Naive thymus-derived CD4-positive, alpha-beta T cell (primary cell): Measurements from ENCODE around the gene FAM83G. TPM values are rescaled to one million over a fixed set of nuclear protein-coding genes. Genes with fewer than 3 reads are reported as not detected.

Source experiments
- ATAC-seq: fragments of 150-1000 bp; cut with Tn5 transposase; 2 replicates; pipeline ENCODE4 v1.10.0; 2021; ENCODE audit warnings: mild to moderate bottlenecking, moderate library complexity
- CTCF ChIA-PET: fragments of 350-600 bp; sonication (Branson Sonifier 250); formaldehyde crosslinking; loops from one replicate; lab custom pipeline; 2021; ENCODE audit warnings: antibody characterized with exemption; lab: Charles Lee
- POLR2A ChIA-PET: fragments of 350-600 bp; sonication (Branson Sonifier 250); formaldehyde crosslinking; loops from one replicate; lab custom pipeline; 2021; ENCODE audit warnings: antibody characterized with exemption, inconsistent platforms; lab: Charles Lee
- DNase-seq, 9 donors: peaks; one replicate each; pipeline versions ENCODE4 v3.0.0 to v3.0.0-alpha.2; 2020 to 2022; ENCODE audit warnings: mixed read lengths in 1 of 9
- H3K27ac ChIP-seq: one replicate; pipeline ENCODE4 v1.7.0; 2013; ENCODE audit warnings: mild to moderate bottlenecking, low read depth, low read length, moderate library complexity
- H3K27me3 ChIP-seq, 2 donors: one replicate each; pipeline ENCODE4 v1.7.0; 2013; ENCODE audit warnings: low read length in 2 of 2, mild to moderate bottlenecking in 2 of 2, moderate library complexity in 2 of 2; ENCODE audit not compliant: control insufficient read depth in 2 of 2, insufficient read depth in 2 of 2
- H3K36me3 ChIP-seq, 3 experiments: 1 replicate in 2 of 3; 2 replicates in 1 of 3; pipeline ENCODE4 v1.7.0; 2013; ENCODE audit warnings: low read length in 3 of 3, mild to moderate bottlenecking in 3 of 3, moderate library complexity in 1 of 3; ENCODE audit not compliant: insufficient read depth in 3 of 3, control insufficient read depth in 2 of 3
- H3K4me1 ChIP-seq, 2 donors: one replicate each; pipeline ENCODE4 v1.7.0; 2013; ENCODE audit warnings: low read length in 2 of 2, mild to moderate bottlenecking in 2 of 2, moderate library complexity in 1 of 2; ENCODE audit not compliant: control insufficient read depth in 2 of 2, insufficient read depth in 2 of 2
- H3K4me3 ChIP-seq: 2 replicates; pipeline ENCODE4 v1.7.0; 2013; ENCODE audit warnings: mild to moderate bottlenecking, low read length
- H3K9me3 ChIP-seq, 3 experiments: 1 replicate in 2 of 3; 2 replicates in 1 of 3; pipeline ENCODE4 v1.7.0; 2013; ENCODE audit warnings: low read length in 3 of 3; ENCODE audit not compliant: control insufficient read depth in 2 of 3
- H3K27ac Mint-ChIP-seq, 9 donors: one replicate each; pipeline ENCODE4 v1.8.0; 2020 to 2022; ENCODE audit warnings: mixed read lengths in 9 of 9, mild to moderate bottlenecking in 8 of 9, moderate library complexity in 5 of 9, inconsistent platforms in 2 of 9
- H3K27me3 Mint-ChIP-seq, 5 donors: one replicate each; pipeline ENCODE4 v1.8.0; 2021 to 2022; ENCODE audit warnings: mixed read lengths in 5 of 5, mild to moderate bottlenecking in 1 of 5
- H3K36me3 Mint-ChIP-seq, 5 donors: one replicate each; pipeline ENCODE4 v1.8.0; 2020 to 2022; ENCODE audit warnings: mixed read lengths in 5 of 5, mild to moderate bottlenecking in 3 of 5, inconsistent platforms in 1 of 5
- H3K4me1 Mint-ChIP-seq, 7 donors: one replicate each; pipeline ENCODE4 v1.8.0; 2020 to 2022; ENCODE audit warnings: mixed read lengths in 7 of 7, mild to moderate bottlenecking in 3 of 7, inconsistent platforms in 1 of 7
- H3K4me3 Mint-ChIP-seq, 10 donors: one replicate each; pipeline ENCODE4 v1.8.0; 2020 to 2022; ENCODE audit warnings: mild to moderate bottlenecking in 10 of 10, mixed read lengths in 10 of 10, moderate library complexity in 6 of 10, inconsistent platforms in 2 of 10
- H3K9me3 Mint-ChIP-seq, 11 donors: one replicate each; pipeline ENCODE4 v1.8.0; 2020 to 2022; ENCODE audit warnings: mixed read lengths in 11 of 11, mild to moderate bottlenecking in 4 of 11, inconsistent platforms in 1 of 11, moderate library complexity in 1 of 11
- intact Hi-C, 2 donors: fragments of 100-400 bp; cut with micrococcal nuclease; formaldehyde crosslinking; loops; one replicate each; pipeline ENCODE4 v1.15.1; 2023
- polyA plus RNA-seq, 2 donors: library from polyadenylated mRNA; unstranded; fragments of 300-500 nt; fragmentation: Illumina TruSeq; gene quantifications; one replicate each; pipeline ENCODE4 v1.2.3, GENCODE V29; 2021
- total RNA-seq, 6 experiments: library from RNA in 5 of 6; stranded (reverse) in 5 of 6; gene quantifications; 1 replicate in 5 of 6; 2 replicates in 1 of 6; pipeline ENCODE4 v1.2.3 and lab custom pipeline; 2021 to 2026

FAM83G gene
- total and polyA plus RNA-seq, 7 experiments from 2014 or later: 1.6 to 9.1 (median 4.0) TPM

GRCh38 chr17:18948476-18949006 is 56.0 kb downstream of the FAM83G start:
- H3K36me3 Mint-ChIP-seq: no peaks in the 10 kb centered on the region
- H3K27me3 ChIP-seq: no peaks in the 10 kb centered on the region
- intact Hi-C loops: no loop called here
- peaks cover 0 to 2% (median 0%) of the 10 kb centered on the region in 11 donors for H3K9me3 Mint-ChIP-seq
- H3K4me3 Mint-ChIP-seq: no peak overlapping the region
- CTCF ChIA-PET: interaction anchor here (2.6 kb wide), 1 partner anchor 11 kb away, joined by 14 read pairs; no protein-coding TSS in a partner anchor
- no peak overlapping the region for H3K4me3 ChIP-seq
- ATAC-seq (no peak), DNase-seq (no peak)
- POLR2A ChIA-PET: interaction anchor here (0.6 kb wide), 1 partner anchor 70 kb away, joined by 3 read pairs; no protein-coding TSS in a partner anchor
- H3K36me3 ChIP-seq: no peaks in the 10 kb centered on the region
- peaks cover 2 to 41% (median 13%) of the 10 kb centered on the region in 7 donors for H3K4me1 Mint-ChIP-seq
- no peak overlapping the region for H3K27ac Mint-ChIP-seq
- no peaks in the 10 kb centered on the region for H3K9me3 ChIP-seq
- peaks cover 0 to 31% (median 0%) of the 10 kb centered on the region in 5 donors for H3K27me3 Mint-ChIP-seq
- no peak overlapping the region for H3K27ac ChIP-seq
- peaks cover 0 to 3% of the 10 kb centered on the region in 2 donors for H3K4me1 ChIP-seq

DNA sequence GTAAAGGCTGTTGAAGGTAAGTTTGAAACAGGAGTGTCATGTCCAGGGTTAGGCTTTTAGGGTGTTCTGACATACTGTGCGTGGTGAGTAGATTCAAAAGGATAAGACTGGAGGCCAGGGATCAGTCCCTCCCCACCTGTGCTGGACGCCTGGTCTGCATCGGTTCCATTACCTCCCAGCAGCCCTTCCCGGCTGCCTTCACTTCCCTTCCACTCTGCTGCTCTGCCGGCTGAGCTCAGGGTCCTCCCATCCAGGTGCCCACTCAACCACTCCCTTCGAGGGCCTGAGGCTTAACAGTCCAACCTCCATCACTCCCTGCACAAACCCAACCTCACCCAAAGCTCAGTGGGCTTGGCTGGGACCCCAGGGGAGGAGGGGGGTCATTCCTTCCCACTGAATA is 56.7 kb downstream of the FAM83G start:
- no peaks in the 10 kb centered on the region for H3K36me3 ChIP-seq
- no peaks in the 10 kb centered on the region for H3K27me3 ChIP-seq
- H3K4me3 Mint-ChIP-seq: no peak overlapping the region
- DNase-seq (no peak), ATAC-seq (no peak)
- no peaks in the 10 kb centered on the region for H3K36me3 Mint-ChIP-seq
- no peaks in the 10 kb centered on the region for H3K4me1 ChIP-seq
- H3K27me3 Mint-ChIP-seq: peaks cover 0 to 31% (median 0%) of the 10 kb centered on the region in 5 donors
- H3K9me3 ChIP-seq: no peaks in the 10 kb centered on the region
- H3K27ac Mint-ChIP-seq: peak overlapping the region in 1 of 9 donors; percentile 59
- H3K4me3 ChIP-seq: no peak overlapping the region
- H3K27ac ChIP-seq: no peak overlapping the region
- CTCF ChIA-PET: interaction anchor here (2.6 kb wide), 1 partner anchor 12 kb away, joined by 14 read pairs; no protein-coding TSS in a partner anchor
- intact Hi-C loops: no loop called here
- POLR2A ChIA-PET: interaction anchor here (0.6 kb wide), 1 partner anchor 71 kb away, joined by 3 read pairs; no protein-coding TSS in a partner anchor
- H3K4me1 Mint-ChIP-seq: peaks cover 2 to 38% (median 13%) of the 10 kb centered on the region in 7 donors
- H3K9me3 Mint-ChIP-seq: peaks cover 0 to 2% (median 0%) of the 10 kb centered on the region in 11 donors

GRCh38 chr17:18946536-18946935 is 58.0 kb downstream of the FAM83G start:
- H3K9me3 Mint-ChIP-seq: peaks cover 0 to 2% (median 0%) of the 10 kb centered on the region in 11 donors
- POLR2A ChIA-PET: no interaction called here
- ATAC-seq (no peak), DNase-seq (no peak)
- Histone ChIP-seq H3K4me3 (no peak overlapping the region), H3K36me3 (no peaks in the 10 kb centered on the region), H3K27me3 (no peaks in the 10 kb centered on the region), H3K9me3 (no peaks in the 10 kb centered on the region), H3K4me1 (no peaks in the 10 kb centered on the region), H3K27ac (no peak overlapping the region)
- CTCF ChIA-PET: no interaction called here
- peak overlapping the region in 1 of 9 donors; percentile 48 for H3K27ac Mint-ChIP-seq
- peaks cover 0 to 38% (median 13%) of the 10 kb centered on the region in 7 donors for H3K4me1 Mint-ChIP-seq
- peaks cover 0 to 38% (median 0%) of the 10 kb centered on the region in 5 donors for H3K27me3 Mint-ChIP-seq
- H3K36me3 Mint-ChIP-seq: no peaks in the 10 kb centered on the region
- H3K4me3 Mint-ChIP-seq: no peak overlapping the region
- intact Hi-C loops: no loop called here

DNA sequence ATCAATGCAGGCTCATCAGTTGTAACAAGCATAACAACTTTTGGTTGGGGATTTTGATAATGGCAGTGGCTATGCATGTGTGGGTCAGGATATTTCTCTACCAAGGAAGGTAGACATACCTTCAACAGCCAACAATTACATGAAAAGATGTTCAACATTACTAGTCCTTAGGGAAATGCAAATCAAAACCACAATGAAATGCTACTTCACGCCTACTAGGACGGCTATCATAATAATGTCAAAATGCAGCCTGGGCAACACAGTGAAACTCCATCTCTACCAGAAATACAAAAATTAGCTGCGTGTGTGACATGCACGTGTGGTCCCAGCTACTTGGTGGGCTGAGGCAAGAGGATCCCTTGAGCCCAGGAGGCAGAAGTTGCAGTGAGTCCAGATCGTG is 59.9 kb downstream of the FAM83G start:
- Mint-ChIP-seq H3K4me3 (no peak overlapping the region), H3K9me3 (peaks cover 0 to 2% (median 0%) of the 10 kb centered on the region in 11 donors), H3K27me3 (peaks cover 0 to 39% (median 0%) of the 10 kb centered on the region in 5 donors), H3K4me1 (peaks cover 2 to 32% (median 11%) of the 10 kb centered on the region in 7 donors), H3K36me3 (no peaks in the 10 kb centered on the region), H3K27ac (no peak overlapping the region)
- H3K9me3 ChIP-seq: no peaks in the 10 kb centered on the region
- intact Hi-C loops: no loop called here
- no peaks in the 10 kb centered on the region for H3K36me3 ChIP-seq
- no peaks in the 10 kb centered on the region for H3K4me1 ChIP-seq
- CTCF ChIA-PET: no interaction called here
- H3K4me3 ChIP-seq: no peak overlapping the region
- ATAC-seq: no peak
- POLR2A ChIA-PET: interaction anchor here (0.9 to 1.6 kb wide), 2 partner anchors 10 to 11 kb away, joined by 4 to 5 read pairs; no protein-coding TSS in a partner anchor
- no peak for DNase-seq
- H3K27ac ChIP-seq: no peak overlapping the region
- no peaks in the 10 kb centered on the region for H3K27me3 ChIP-seq

GRCh38 chr17:18938692-18939023 is 65.9 kb downstream of the FAM83G start:
- ChIA-PET CTCF (interaction anchor here (1.5 kb wide), 2 partner anchors 16 to 17 kb away, joined by 3 to 5 read pairs; no protein-coding TSS in a partner anchor), POLR2A (interaction anchor here (1.0 to 2.6 kb wide), 3 partner anchors 16 to 21 kb away, joined by 3 to 10 read pairs (median 4); no protein-coding TSS in a partner anchor)
- DNase-seq (no peak), ATAC-seq (no peak)
- no peak overlapping the region for H3K27ac ChIP-seq
- no peaks in the 10 kb centered on the region for H3K36me3 ChIP-seq
- intact Hi-C loops: no loop called here
- Mint-ChIP-seq H3K4me1 (peaks cover 0 to 21% (median 11%) of the 10 kb centered on the region in 7 donors), H3K27ac (peak overlapping the region in 2 of 9 donors; percentile 5 to 21), H3K27me3 (peaks cover 0 to 29% (median 0%) of the 10 kb centered on the region in 5 donors), H3K4me3 (no peak overlapping the region), H3K36me3 (no peaks in the 10 kb centered on the region), H3K9me3 (no peaks in the 10 kb centered on the region)
- H3K9me3 ChIP-seq: no peaks in the 10 kb centered on the region
- no peaks in the 10 kb centered on the region for H3K27me3 ChIP-seq
- H3K4me1 ChIP-seq: peaks cover 0 to under 1% of the 10 kb centered on the region in 2 donors
- no peak overlapping the region for H3K4me3 ChIP-seq

DNA sequence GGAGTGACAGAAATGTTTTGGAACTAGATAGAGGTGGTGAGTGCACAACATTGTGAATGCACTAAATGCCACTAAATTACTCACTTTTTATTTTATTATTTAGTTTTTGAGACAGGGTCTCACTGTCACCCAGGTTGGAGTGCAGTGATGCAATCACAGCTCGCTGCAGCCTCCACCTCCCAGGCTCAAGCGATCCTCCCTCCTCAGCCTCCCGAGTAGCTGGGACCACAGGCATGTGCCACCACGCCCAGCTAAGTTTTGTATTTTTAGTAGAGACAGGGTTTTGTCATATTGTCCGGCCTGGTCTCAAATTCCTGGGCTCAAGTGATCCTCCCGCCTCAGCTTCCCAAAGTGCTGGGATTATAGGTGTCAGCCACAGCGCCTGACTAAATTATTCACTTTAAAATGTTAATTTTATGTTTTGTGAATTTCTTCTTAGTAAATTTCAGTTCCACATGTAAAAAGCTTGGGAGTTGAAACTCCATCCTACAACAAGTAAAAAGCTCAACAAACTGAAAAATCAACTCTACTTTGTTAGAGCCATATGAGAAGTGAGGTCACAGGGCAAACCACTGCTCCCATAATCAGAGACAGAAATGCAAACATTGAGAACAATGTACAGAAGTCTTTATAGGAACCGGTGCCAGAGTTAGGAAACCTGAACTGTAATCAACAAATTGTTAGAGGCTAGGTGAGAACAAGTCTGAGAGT is 66.4 kb downstream of the FAM83G start:
- ATAC-seq: no peak
- CTCF ChIA-PET: interaction anchor here (1.5 kb wide), 2 partner anchors 16 to 17 kb away, joined by 3 to 5 read pairs; no protein-coding TSS in a partner anchor
- Histone ChIP-seq H3K27ac (no peak overlapping the region), H3K4me1 (peaks cover 0 to 6% of the 10 kb centered on the region in 2 donors), H3K9me3 (no peaks in the 10 kb centered on the region), H3K36me3 (no peaks in the 10 kb centered on the region), H3K27me3 (no peaks in the 10 kb centered on the region), H3K4me3 (no peak overlapping the region)
- peaks cover 5 to 26% (median 16%) of the 10 kb centered on the region in 7 donors for H3K4me1 Mint-ChIP-seq
- no peaks in the 10 kb centered on the region for H3K9me3 Mint-ChIP-seq
- intact Hi-C loops: no loop called here
- peak overlapping the region in 1 of 9 donors; percentile 5 for H3K27ac Mint-ChIP-seq
- POLR2A ChIA-PET: interaction anchor here (1.0 to 2.6 kb wide), 3 partner anchors 17 to 22 kb away, joined by 3 to 10 read pairs (median 4); no protein-coding TSS in a partner anchor
- peaks cover 0 to under 1% (median 0%) of the 10 kb centered on the region in 5 donors for H3K36me3 Mint-ChIP-seq
- peaks cover 0 to 29% (median 0%) of the 10 kb centered on the region in 5 donors for H3K27me3 Mint-ChIP-seq
- DNase-seq: no peak
- H3K4me3 Mint-ChIP-seq: no peak overlapping the region
